HG03025 (cell line): ENCODE data around the gene ADGRF1.
"Not testable (repeated sequence)": the region's sequence is repeated elsewhere in the genome, so short reads cannot be mapped to it uniquely, and the experiment has no call there.

Experiments used
- ATAC-seq: cut with Tn5 transposase; IDR thresholded peaks from one replicate; pipeline ENCODE4 v1.9.1; 2021; ENCODE audit warnings: mild to moderate bottlenecking, moderate library complexity; ENCODE audit not compliant: unreplicated experiment, low FRiP score

The ADGRF1 gene

DNA sequence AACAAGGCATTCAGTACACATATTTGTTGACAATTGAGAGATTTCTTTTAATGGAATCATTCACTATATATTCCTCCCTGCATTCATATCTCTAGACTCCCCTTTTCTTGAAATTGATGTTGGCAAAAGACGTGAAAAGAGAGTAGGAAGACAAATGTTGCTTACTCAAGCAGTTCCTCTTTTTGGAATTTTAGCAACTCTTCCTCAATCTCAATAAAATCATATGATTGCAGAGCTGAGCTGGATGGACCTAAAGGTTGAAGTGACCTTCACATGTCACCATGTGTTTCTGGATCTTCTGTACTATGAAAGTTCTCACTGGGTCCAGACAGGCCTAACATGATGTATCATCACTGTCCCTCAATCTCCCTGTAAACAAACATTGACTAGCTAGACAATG is 18.6 kb downstream of the ADGRF1 start:
- no peak for ATAC-seq

GRCh38 chr6:47022191-47022590 is 19.9 kb downstream of the ADGRF1 start:
- ATAC-seq = no peak

- no peak for ATAC-seq
Observed at GRCh38 chr6:47019941-47020340, 22.2 kb downstream of the ADGRF1 start.

DNA sequence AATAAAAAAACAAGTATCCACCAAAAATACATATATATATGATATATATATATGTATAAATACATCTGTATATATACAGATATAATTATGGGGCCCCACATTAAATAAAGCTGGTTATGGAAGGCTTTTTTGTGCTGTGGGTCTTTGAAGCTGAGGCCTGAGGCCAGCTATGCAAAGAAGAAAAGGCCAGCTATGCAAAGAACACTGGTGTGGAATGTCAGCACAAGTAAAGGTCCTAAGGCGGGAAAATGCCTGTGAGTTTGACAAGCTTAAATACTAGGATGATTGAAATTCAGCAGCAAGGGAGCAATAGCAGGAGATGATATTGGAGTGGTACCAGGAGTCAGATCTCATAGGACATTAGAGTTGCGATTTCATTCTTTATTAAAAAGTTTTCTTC is 25.2 kb downstream of the ADGRF1 start:
- no peak for ATAC-seq

GRCh38 chr6:47016261-47016660 is 25.9 kb downstream of the ADGRF1 start:
- no peak for ATAC-seq

GRCh38 chr6:47014401-47014800 is 27.7 kb downstream of the ADGRF1 start:
- ATAC-seq = no peak

GRCh38 chr6:47009583-47009982 is 32.5 kb downstream of the ADGRF1 start:
- ATAC-seq = no peak

- no peak for ATAC-seq
Observed at GRCh38 chr6:47008397-47008763, 33.8 kb downstream of the ADGRF1 start.

GRCh38 chr6:47007657-47008396 is 34.3 kb downstream of the ADGRF1 start:
- ATAC-seq = no peak

- no peak for ATAC-seq
Observed at GRCh38 chr6:47005486-47005885, 36.6 kb downstream of the ADGRF1 start.

GRCh38 chr6:47004463-47004862 is 37.7 kb downstream of the ADGRF1 start:
- no peak for ATAC-seq

GRCh38 chr6:47000842-47001241 is 41.3 kb downstream of the ADGRF1 start:
- no peak for ATAC-seq

DNA sequence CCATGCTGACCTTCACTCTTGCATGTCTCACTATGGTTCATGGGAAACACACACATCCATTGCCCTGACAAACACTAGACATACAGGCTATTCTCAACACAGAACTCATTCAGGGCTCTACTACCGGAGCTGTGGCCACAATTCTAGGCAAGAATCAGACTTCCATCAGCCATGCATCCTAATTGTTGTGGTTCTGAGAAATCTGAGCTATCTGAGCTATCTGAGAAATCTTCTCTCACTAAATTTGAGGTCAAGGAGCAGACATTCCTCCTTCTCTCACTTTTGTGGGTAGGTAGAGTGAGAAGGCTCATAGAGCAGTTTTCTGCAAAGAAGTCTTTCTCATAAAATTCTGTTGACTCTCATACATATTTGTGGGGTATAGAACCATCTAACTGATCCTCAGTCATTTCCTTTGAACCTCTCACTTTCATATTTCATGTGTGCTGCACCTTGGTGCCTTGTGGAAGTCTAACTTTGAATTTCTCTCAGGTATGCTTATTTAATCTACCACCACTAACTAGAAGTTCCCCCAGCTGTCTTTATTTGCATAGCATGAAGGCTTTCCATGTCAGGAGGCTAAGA is 43.6 kb downstream of the ADGRF1 start:
- no peak for ATAC-seq

DNA sequence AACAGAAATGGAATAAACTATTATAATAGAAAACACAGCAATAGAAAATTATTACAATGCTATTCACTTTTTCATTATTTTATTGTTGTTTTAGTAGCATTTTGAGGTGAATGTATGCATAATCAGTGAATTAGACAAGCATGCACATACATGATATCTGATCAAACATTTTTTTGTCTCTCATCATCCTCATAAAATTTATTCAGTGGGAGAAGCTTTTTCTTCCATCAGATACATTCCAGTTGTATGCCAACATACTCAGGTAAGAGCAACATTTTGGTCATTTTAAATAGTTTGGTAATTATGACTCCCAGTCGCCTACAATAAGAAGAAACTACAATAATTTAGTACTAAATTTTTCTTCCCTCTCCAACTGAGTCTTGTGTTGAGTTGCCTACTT is 44.5 kb downstream of the ADGRF1 start:
- ATAC-seq = no peak

GRCh38 chr6:46996860-46997641 is 45.1 kb downstream of the ADGRF1 start:
- no peak for ATAC-seq

DNA sequence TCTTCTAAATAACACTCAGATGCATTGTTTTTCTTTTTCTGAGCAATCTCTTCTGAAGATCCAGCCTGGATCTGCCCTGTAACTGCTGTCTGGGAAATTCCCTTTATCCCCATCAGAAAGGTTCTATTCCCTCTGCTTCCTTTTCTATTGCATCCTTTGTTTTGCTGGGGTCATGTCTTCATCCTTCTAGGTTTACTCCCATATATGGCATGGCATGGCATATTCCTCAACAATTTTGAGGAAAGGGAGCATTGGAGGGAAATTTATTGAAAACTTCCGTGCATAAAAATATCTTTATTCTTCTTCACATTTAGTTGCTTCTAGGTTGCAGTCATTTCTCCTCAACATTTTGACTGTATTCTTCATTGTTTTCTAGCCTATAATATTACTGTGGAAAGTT is 47.2 kb downstream of the ADGRF1 start:
- ATAC-seq = no peak

GRCh38 chr6:46993846-46994245 is 48.3 kb downstream of the ADGRF1 start:
- ATAC-seq = no peak

GRCh38 chr6:46992391-46992790 is 49.7 kb downstream of the ADGRF1 start:
- ATAC-seq = not testable (repeated sequence)

GRCh38 chr6:46990818-46991510 is 51.2 kb downstream of the ADGRF1 start:
- ATAC-seq = not testable (repeated sequence)

GRCh38 chr6:46990031-46990644 is 52.0 kb downstream of the ADGRF1 start:
- no peak for ATAC-seq

GRCh38 chr6:46989398-46989797 is 52.7 kb downstream of the ADGRF1 start:
- ATAC-seq = no peak
